ENCODE results near the gene SCARF2. TPM values are rescaled to one million over a fixed set of nuclear protein-coding genes. Genes with fewer than 3 reads are reported as not detected.

Gene SCARF2
- total RNA-seq, 2 donors from 2014 or later: 49.4 to 108 TPM

Other genes starting within 250 kb of the SCARF2 start
- 1 to 10 TPM in 1 of 2 donors, not detected in 1; 7.4 TPM for gene RTN4R, start 169.5 kb downstream of the SCARF2 start, total RNA-seq
- 10 to 100 TPM; 28.8 to 69.3 TPM for gene DGCR6L, start 117.8 kb downstream of the SCARF2 start, total RNA-seq
- 10 to 100 TPM in 1 of 2 donors, 1 to 10 TPM in 1; 8.5 to 13.8 TPM for gene ZNF74, start 43.7 kb downstream of the SCARF2 start, total RNA-seq
- gene KLHL22, start 58.0 kb upstream of the SCARF2 start, total RNA-seq: 10 to 100 TPM; 24.0 to 41.1 TPM
- 10 to 100 TPM; 78.9 to 98.6 TPM for gene MED15, start 69.8 kb upstream of the SCARF2 start, total RNA-seq

Data from thoracic aorta (tissue), 2 donors.